Smooth muscle cell (in vitro differentiated cells): ENCODE data around the gene H1-8. TPM values are rescaled to one million over a fixed set of nuclear protein-coding genes. Genes with fewer than 3 reads are reported as not detected.

Experiments
- DNase-seq: peaks from one replicate; lab custom pipeline; 2025; ENCODE audit not compliant: unreplicated experiment; lab: John Stamatoyannopoulos, UW
- H2AFZ ChIP-seq: fragments of 200-600 bp; sonication (generic); 2 replicates; pipeline ENCODE4 v1.6.0; 2016; ENCODE audit warnings: antibody characterized with exemption, low read depth, mild to moderate bottlenecking
- H3F3A ChIP-seq: fragments of 200-600 bp; sonication (generic); 2 replicates; pipeline ENCODE4 v1.6.0; 2017; ENCODE audit warnings: antibody characterized with exemption, low read depth
- H3K27ac ChIP-seq: fragments of 200-600 bp; sonication (generic); 2 replicates; pipeline ENCODE4 v1.5.1; 2016; ENCODE audit warnings: low read depth, mild to moderate bottlenecking
- H3K27me3 ChIP-seq: fragments of 200-600 bp; sonication (generic); 2 replicates; pipeline ENCODE4 v1.6.1; 2016; ENCODE audit warnings: low read depth, mild to moderate bottlenecking
- H3K36me3 ChIP-seq: fragments of 200-600 bp; sonication (generic); 2 replicates; pipeline ENCODE4 v1.5.1; 2016; ENCODE audit warnings: low read depth
- H3K4me1 ChIP-seq: fragments of 200-600 bp; sonication (generic); 2 replicates; pipeline ENCODE4 v1.5.1; 2016; ENCODE audit warnings: low read depth
- H3K4me2 ChIP-seq: fragments of 200-600 bp; sonication (generic); 2 replicates; pipeline ENCODE4 v1.6.0; 2016; ENCODE audit warnings: mild to moderate bottlenecking
- H3K4me3 ChIP-seq: fragments of 200-600 bp; sonication (generic); 2 replicates; pipeline ENCODE4 v1.5.1; 2016; ENCODE audit warnings: mild to moderate bottlenecking
- H3K79me2 ChIP-seq: fragments of 200-600 bp; sonication (generic); 2 replicates; pipeline ENCODE4 v1.6.0; 2016; ENCODE audit warnings: low read depth, mild to moderate bottlenecking
- H3K9ac ChIP-seq: fragments of 200-600 bp; sonication (generic); 2 replicates; pipeline ENCODE4 v1.6.0; 2016; ENCODE audit warnings: low read depth
- H3K9me3 ChIP-seq: fragments of 200-600 bp; sonication (generic); replicated peaks from 2 replicates; pipeline ENCODE4 v1.5.1; 2016; ENCODE audit warnings: low read depth
- H4K20me1 ChIP-seq: fragments of 200-600 bp; sonication (generic); 2 replicates; pipeline ENCODE4 v1.6.0; 2016; ENCODE audit warnings: low read depth
- CTCF ChIP-seq: fragments of 200-600 bp; sonication (generic); IDR thresholded peaks from 2 replicates; pipeline ENCODE4 v1.5.1; 2017; ENCODE audit warnings: borderline replicate concordance, mild to moderate bottlenecking, antibody characterized with exemption; ENCODE audit not compliant: insufficient read depth, poor library complexity, severe bottlenecking
- WGBS: methylation state at CpG from one replicate; pipeline ENCODE4 v1.1.7; 2016; ENCODE audit warnings: low lambda C conversion rate; 5-methylcytosine and 5-hydroxymethylcytosine counted together
- polyA plus RNA-seq: library from polyadenylated mRNA; unstranded; fragments of >200 nt; fragmentation: Nextera tagmentation; extraction: Ambion mirVana; gene quantifications from 2 replicates; pipeline ENCODE4 v1.2.1, GENCODE V29; 2016
- total RNA-seq: library from RNA; depleted of rRNA; stranded (reverse); fragments of >200 nt; gene quantifications from 2 replicates; pipeline ENCODE4 v1.2.3, GENCODE V29; 2014

H1-8 gene
- total and polyA plus RNA-seq, 2 experiments from 2014 or later, result not detected

GRCh38 chr3:129594409-129594808, 51.4 kb downstream of the H1-8 start:
- H2AFZ ChIP-seq, result no peak overlapping the region
- H3K36me3 ChIP-seq, result no peaks in the 10 kb centered on the region
- TF ChIP-seq CTCF, result no peak
- peaks cover 88% of the 10 kb centered on the region for H3K79me2 ChIP-seq
- 63% methylated on average over 10 of the region's 10 CpGs for WGBS
- H3K4me2 ChIP-seq, result peak overlapping the region; percentile 51
- H3K27me3 ChIP-seq, result no peaks in the 10 kb centered on the region
- no peak overlapping the region for H3K4me3 ChIP-seq
- DNase-seq, result no peak
- peaks cover 29% of the 10 kb centered on the region for H3F3A ChIP-seq
- H3K27ac ChIP-seq, result peak overlapping the region; percentile 78
- H4K20me1 ChIP-seq, result peaks cover 4% of the 10 kb centered on the region
- H3K9me3 ChIP-seq, result no peaks in the 10 kb centered on the region
- no peak overlapping the region for H3K9ac ChIP-seq
- peaks cover 47% of the 10 kb centered on the region for H3K4me1 ChIP-seq

DNA sequence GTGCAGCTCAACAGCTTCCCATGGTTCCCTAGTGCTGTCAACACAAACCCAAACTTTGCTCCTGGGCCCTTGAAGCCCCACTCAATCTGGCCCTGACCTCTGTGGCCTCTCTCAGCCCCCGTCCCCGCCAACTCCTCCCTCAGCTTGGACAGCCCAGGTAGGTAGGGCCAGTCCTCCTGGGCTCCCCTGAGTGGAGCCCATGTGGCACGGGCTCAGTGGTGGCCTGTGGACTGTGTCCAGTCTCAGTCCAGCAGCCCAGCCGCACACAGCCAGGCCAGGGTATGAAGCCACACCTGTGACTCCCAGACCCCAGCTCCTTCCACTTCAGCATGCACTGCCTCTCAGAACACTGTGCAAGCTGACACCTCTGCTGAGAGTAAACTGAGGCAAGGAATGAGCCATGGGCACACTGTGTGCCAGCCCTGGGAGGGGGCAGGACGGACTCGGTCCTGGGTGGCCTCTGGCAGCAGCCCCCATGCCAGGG, 52.0 kb downstream of the H1-8 start:
- peak overlapping the region; percentile 78 for H3K27ac ChIP-seq
- peaks cover 4% of the 10 kb centered on the region for H4K20me1 ChIP-seq

GRCh38 chr3:129595544-129596193, 52.7 kb downstream of the H1-8 start:
- H4K20me1 ChIP-seq, result peaks cover 7% of the 10 kb centered on the region
- no peak overlapping the region for H2AFZ ChIP-seq
- no peak overlapping the region for H3K4me3 ChIP-seq
- no peaks in the 10 kb centered on the region for H3K27me3 ChIP-seq
- H3K9ac ChIP-seq, result no peak overlapping the region
- H3K9me3 ChIP-seq, result no peaks in the 10 kb centered on the region
- peak overlapping the region; percentile 87 for H3K27ac ChIP-seq
- peak overlapping the region; percentile 65 for H3K4me2 ChIP-seq
- peaks cover 29% of the 10 kb centered on the region for H3F3A ChIP-seq
- TF ChIP-seq CTCF, result no peak
- 76% methylated on average over 10 of the region's 10 CpGs for WGBS
- H3K36me3 ChIP-seq, result no peaks in the 10 kb centered on the region
- H3K4me1 ChIP-seq, result peaks cover 53% of the 10 kb centered on the region
- peaks cover 87% of the 10 kb centered on the region for H3K79me2 ChIP-seq
- no peak for DNase-seq

More for the DNA sequence above, 52.0 kb downstream of the H1-8 start:
- no peaks in the 10 kb centered on the region for H3K9me3 ChIP-seq
- 94% methylated on average over 6 of the region's 6 CpGs for WGBS
- peaks cover 29% of the 10 kb centered on the region for H3F3A ChIP-seq
- no peaks in the 10 kb centered on the region for H3K36me3 ChIP-seq
- no peaks in the 10 kb centered on the region for H3K27me3 ChIP-seq
- peaks cover 50% of the 10 kb centered on the region for H3K4me1 ChIP-seq
- H3K9ac ChIP-seq, result no peak overlapping the region
- peaks cover 87% of the 10 kb centered on the region for H3K79me2 ChIP-seq
- DNase-seq, result no peak
- no peak for TF ChIP-seq CTCF
- no peak overlapping the region for H3K4me3 ChIP-seq
- H2AFZ ChIP-seq, result no peak overlapping the region
- no peak overlapping the region for H3K4me2 ChIP-seq
